Stimulated activated CD8-positive, alpha-beta memory T cell treated with anti-CD3 and anti-CD28 coated beads, Interleukin-12 subunit alpha, Interleukin-12 subunit beta, amount 100 ng/mL, for 1 hour (primary cell): Measurements from ENCODE around the gene HRH1.
"Not testable (repeated sequence)": the region's sequence is repeated elsewhere in the genome, so short reads cannot be mapped to it uniquely, and the experiment has no call there.

ENCODE experiments used
- DNase-seq: peaks from one replicate; pipeline ENCODE4 v3.0.0-alpha.2; 2020; ENCODE audit warnings: low read depth

HRH1 gene

GRCh38 chr3:11245276-11245675 is 91.0 kb downstream of the HRH1 start:
- DNase-seq, result no peak

GRCh38 chr3:11245827-11246662 is 91.8 kb downstream of the HRH1 start:
- no peak for DNase-seq

- no peak for DNase-seq
Observed at GRCh38 chr3:11246663-11246970, 92.3 kb downstream of the HRH1 start.

- DNase-seq, result no peak
Observed at GRCh38 chr3:11247362-11247761, 93.1 kb downstream of the HRH1 start.

- DNase-seq, result no peak
Observed at GRCh38 chr3:11248596-11248995, 94.3 kb downstream of the HRH1 start.

- DNase-seq, result no peak
Observed at GRCh38 chr3:11250902-11251806, 96.9 kb downstream of the HRH1 start.

GRCh38 chr3:11251807-11252176 is 97.5 kb downstream of the HRH1 start:
- no peak for DNase-seq

- no peak for DNase-seq
Observed at GRCh38 chr3:11254876-11255275, 100.6 kb downstream of the HRH1 start.

- DNase-seq, result not testable (repeated sequence)
Observed at GRCh38 chr3:11255537-11255936, 101.2 kb downstream of the HRH1 start.

- no peak for DNase-seq
Observed at GRCh38 chr3:11258958-11259357, 104.7 kb downstream of the HRH1 start.

GRCh38 chr3:11260460-11260859 is 106.2 kb downstream of the HRH1 start:
- DNase-seq, result no peak

GRCh38 chr3:11269007-11269406 is 114.7 kb downstream of the HRH1 start:
- DNase-seq, result no peak

- peak; percentile 94 for DNase-seq
Observed at GRCh38 chr3:11271986-11272904, 118.0 kb downstream of the HRH1 start, which contains the start of gene ATG7. Gene ATG7, plus strand, starts transcription at chr3:11272397. Its CDS starts 26,299 bp downstream, at chr3:11298696.

GRCh38 chr3:11272906-11273574 is 118.7 kb downstream of the HRH1 start:
- DNase-seq, result no peak

- DNase-seq, result no peak
Observed at GRCh38 chr3:11273891-11274291, 119.6 kb downstream of the HRH1 start.

- no peak for DNase-seq
Observed at GRCh38 chr3:11274566-11275142, 120.4 kb downstream of the HRH1 start.

GRCh38 chr3:11275926-11276325 is 121.6 kb downstream of the HRH1 start:
- DNase-seq, result no peak

- DNase-seq, result no peak
Observed at GRCh38 chr3:11276901-11277300, 122.6 kb downstream of the HRH1 start.

GRCh38 chr3:11282250-11283138 is 128.2 kb downstream of the HRH1 start:
- no peak for DNase-seq

- DNase-seq, result no peak
Observed at GRCh38 chr3:11283139-11283475, 128.8 kb downstream of the HRH1 start.
